Subcutaneous adipose tissue (tissue), 4 donors: ENCODE data around the gene CCT4. TPM values are rescaled to one million over a fixed set of nuclear protein-coding genes. Genes with fewer than 3 reads are reported as not detected.

Source experiments
- CTCF ChIP-seq: fragments of 450-650 bp; IDR thresholded peaks from one replicate; pipeline ENCODE4 v1.5.1; 2016; ENCODE audit warnings: low read depth, mild to moderate bottlenecking, control low read depth, antibody characterized with exemption, moderate library complexity
- total RNA-seq, 4 donors: library from RNA; depleted of rRNA; stranded (reverse); fragments of >200 nt; gene quantifications; one replicate each; pipeline ENCODE4 v1.1.0, GENCODE V29; 2016

The CCT4 gene
- 100 to 1,000 TPM in 1 of 4 donors, 10 to 100 TPM in 3; 75.9 to 127 (median 79.7) TPM for total RNA-seq

GRCh38 chr2:61888267-61889055 is at the start of gene CCT4:
CCT4 (minus strand) TSS chr2:61888656; CDS start chr2:61888507, 149 bp downstream.
- TF ChIP-seq CTCF, result no peak

- TF ChIP-seq CTCF, result no peak
Observed at GRCh38 chr2:61937886-61938285, 49.4 kb upstream of the CCT4 start.

GRCh38 chr2:61937098-61937497 is 48.6 kb upstream of the CCT4 start:
- no peak for TF ChIP-seq CTCF

- no peak for TF ChIP-seq CTCF
Observed at GRCh38 chr2:61928826-61929461, 40.5 kb upstream of the CCT4 start.

- TF ChIP-seq CTCF, result no peak
Observed at GRCh38 chr2:61926531-61927477, 38.3 kb upstream of the CCT4 start.

GRCh38 chr2:61924895-61925663 is 36.6 kb upstream of the CCT4 start:
- TF ChIP-seq CTCF, result no peak
